GM23338 (cell line): ENCODE measurements around the gene CREB3L2. TPM values are rescaled to one million over a fixed set of nuclear protein-coding genes. Genes with fewer than 3 reads are reported as not detected.

Experiments
- ATAC-seq: fragments of 200-7000 bp; cut with Tn5 transposase; 3 replicates; pipeline ENCODE4 v1.9.1; 2020
- DNase-seq: peaks from one replicate; pipeline ENCODE4 v3.0.0-alpha.2; 2015; ENCODE audit warnings: low spot score
- H2AFZ ChIP-seq: fragments of 200-600 bp; sonication (generic); 2 replicates; pipeline ENCODE4 v1.8.0; 2016; ENCODE audit warnings: antibody characterized with exemption, mild to moderate bottlenecking, moderate library complexity
- H3F3A ChIP-seq: fragments of 200-600 bp; sonication (generic); replicated peaks from 2 replicates; pipeline ENCODE4 v1.8.0; 2017; ENCODE audit warnings: antibody characterized with exemption, mixed run types, low read depth
- H3K27ac ChIP-seq: fragments of 200-600 bp; sonication (generic); 2 replicates; pipeline ENCODE4 v1.6.1; 2016; ENCODE audit warnings: low read depth
- H3K27me3 ChIP-seq: fragments of 200-600 bp; sonication (generic); 2 replicates; pipeline ENCODE4 v1.8.0; 2016; ENCODE audit warnings: mild to moderate bottlenecking, mixed run types, moderate library complexity; ENCODE audit not compliant: insufficient read depth
- H3K36me3 ChIP-seq: fragments of 200-600 bp; sonication (generic); 2 replicates; pipeline ENCODE4 v1.8.0; 2016; ENCODE audit warnings: mild to moderate bottlenecking; ENCODE audit not compliant: insufficient read depth
- H3K4me1 ChIP-seq: fragments of 200-600 bp; sonication (generic); 2 replicates; pipeline ENCODE4 v1.8.0; 2016; ENCODE audit warnings: mild to moderate bottlenecking, moderate library complexity; ENCODE audit not compliant: insufficient read depth
- H3K4me2 ChIP-seq: fragments of 200-600 bp; sonication (generic); 2 replicates; pipeline ENCODE4 v1.7.1; 2017; ENCODE audit warnings: mixed run types
- H3K4me3 ChIP-seq: fragments of 200-600 bp; sonication (generic); 2 replicates; pipeline ENCODE4 v1.6.1; 2016; ENCODE audit warnings: mixed run types
- H3K79me2 ChIP-seq: fragments of 200-600 bp; sonication (generic); replicated peaks from 2 replicates; pipeline ENCODE4 v1.8.0; 2017; ENCODE audit warnings: mild to moderate bottlenecking; ENCODE audit not compliant: insufficient read depth
- H3K9me2 ChIP-seq: fragments of 200-600 bp; sonication (generic); 2 replicates; pipeline ENCODE4 v1.8.0; 2017; ENCODE audit not compliant: insufficient read depth
- H4K20me1 ChIP-seq: fragments of 200-600 bp; sonication (generic); replicated peaks from 2 replicates; pipeline ENCODE4 v1.8.0; 2017; ENCODE audit warnings: mild to moderate bottlenecking; ENCODE audit not compliant: insufficient read depth
- H3K27ac Mint-ChIP-seq: 2 replicates; pipeline ENCODE4 v1.8.0; 2020; ENCODE audit warnings: inconsistent platforms, mild to moderate bottlenecking, moderate library complexity, mixed read lengths
- H3K27me3 Mint-ChIP-seq: 3 replicates; pipeline ENCODE4 v1.8.0; 2022; ENCODE audit warnings: low read depth, mild to moderate bottlenecking, moderate library complexity, mixed read lengths, inconsistent platforms; ENCODE audit not compliant: insufficient read depth, poor library complexity
- H3K36me3 Mint-ChIP-seq: 3 replicates; pipeline ENCODE4 v1.8.0; 2021; ENCODE audit warnings: low read depth, mild to moderate bottlenecking, inconsistent platforms, moderate library complexity, mixed read lengths
- H3K4me1 Mint-ChIP-seq: 3 replicates; pipeline ENCODE4 v1.8.0; 2020; ENCODE audit warnings: mild to moderate bottlenecking, inconsistent platforms, mixed read lengths
- H3K4me3 Mint-ChIP-seq: 3 replicates; pipeline ENCODE4 v1.8.0; 2021; ENCODE audit warnings: moderate library complexity, mild to moderate bottlenecking, inconsistent platforms, mixed read lengths
- H3K9me3 Mint-ChIP-seq: 3 replicates; pipeline ENCODE4 v1.8.0; 2020; ENCODE audit warnings: moderate library complexity, mild to moderate bottlenecking, inconsistent platforms, mixed read lengths
- CREB1 ChIP-seq: fragments of 250-450 bp; sonication (Bioruptor Pico); IDR thresholded peaks from 2 replicates; pipeline ENCODE4 v1.5.0; 2020; ENCODE audit warnings: low read depth, mild to moderate bottlenecking, moderate library complexity
- CTCF ChIP-seq, 2 experiments: fragments of 200-600 bp in 1 of 2; sonication (generic) in 1 of 2; conservative IDR thresholded peaks; 2 replicates each; pipeline versions ENCODE4 v1.5.1 to v1.6.1; 2016 to 2017; ENCODE audit warnings: antibody characterized with exemption in 2 of 2, low read depth in 2 of 2, mild to moderate bottlenecking in 2 of 2, moderate library complexity in 1 of 2
- ETS1 ChIP-seq: IDR thresholded peaks from 2 replicates; pipeline ENCODE4 v1.6.1; 2016; ENCODE audit warnings: antibody characterized with exemption
- EZH2 ChIP-seq: fragments of 200-600 bp; sonication (generic); IDR thresholded peaks from one replicate; pipeline ENCODE4 v1.8.0; 2017; ENCODE audit warnings: antibody characterized with exemption, mild to moderate bottlenecking, low read depth; ENCODE audit not compliant: unreplicated experiment
- EZH2phosphoT487 ChIP-seq: fragments of 200-600 bp; sonication (generic); IDR thresholded peaks from one replicate; pipeline ENCODE4 v1.8.1; 2018; ENCODE audit warnings: antibody characterized with exemption; ENCODE audit not compliant: unreplicated experiment
- JUNB ChIP-seq: IDR thresholded peaks from one replicate; pipeline ENCODE4 v1.6.1; 2016; ENCODE audit warnings: antibody characterized with exemption; ENCODE audit not compliant: unreplicated experiment
- NANOG ChIP-seq: IDR thresholded peaks from 2 replicates; pipeline ENCODE4 v1.6.1; 2016; ENCODE audit warnings: antibody characterized with exemption, borderline replicate concordance
- POLR2AphosphoS5 ChIP-seq: IDR thresholded peaks from 2 replicates; pipeline ENCODE4 v1.6.1; 2016; ENCODE audit warnings: antibody characterized with exemption, low read depth
- REST ChIP-seq: IDR thresholded peaks from one replicate; pipeline ENCODE4 v1.6.1; 2018; ENCODE audit warnings: antibody characterized with exemption; ENCODE audit not compliant: unreplicated experiment
- STAT1 ChIP-seq: IDR thresholded peaks from one replicate; pipeline ENCODE4 v1.6.1; 2016; ENCODE audit warnings: antibody characterized with exemption; ENCODE audit not compliant: unreplicated experiment
- ZNF114 ChIP-seq: fragments of 250-450 bp; sonication (Bioruptor Pico); IDR thresholded peaks from 2 replicates; pipeline ENCODE4 v1.5.0; 2020; ENCODE audit warnings: mild to moderate bottlenecking, moderate library complexity
- ZNF331 ChIP-seq: fragments of 250-450 bp; sonication (Bioruptor Pico); IDR thresholded peaks from 2 replicates; pipeline ENCODE4 v1.5.0; 2020; ENCODE audit warnings: low read depth, mild to moderate bottlenecking, moderate library complexity
- ZNF462 ChIP-seq: fragments of 250-450 bp; sonication (Bioruptor Pico); IDR thresholded peaks from 2 replicates; pipeline ENCODE4 v1.5.0; 2020; ENCODE audit warnings: mild to moderate bottlenecking, moderate library complexity
- polyA plus RNA-seq: library from polyadenylated mRNA; unstranded; fragments of >200 nt; fragmentation: Nextera tagmentation; extraction: Ambion mirVana; gene quantifications from 2 replicates; pipeline ENCODE4 v1.2.1, GENCODE V29; 2016
- total RNA-seq: library from RNA; depleted of rRNA; stranded (reverse); fragments of >200 nt; shearing (Covaris generic); gene quantifications from 2 replicates; pipeline ENCODE4 v1.2.3, GENCODE V29; 2014

Gene CREB3L2
- total and polyA plus RNA-seq, 2 experiments from 2014 or later: 14.5 to 27.1 TPM

- Histone ChIP-seq H3K9me2 (no peaks in the 10 kb centered on the region; the same call in 1 of the 2 replicates), H3K27ac (no peak overlapping the region), H3F3A (no peaks in the 10 kb centered on the region), H4K20me1 (no peaks in the 10 kb centered on the region), H2AFZ (no peak overlapping the region), H3K36me3 (no peaks in the 10 kb centered on the region), H3K4me2 (no peak overlapping the region), H3K27me3 (no peaks in the 10 kb centered on the region), H3K4me3 (no peak overlapping the region), H3K79me2 (no peaks in the 10 kb centered on the region), H3K4me1 (peaks cover 6% of the 10 kb centered on the region; the same call in 1 of the 2 replicates)
- no peak for ATAC-seq
- Mint-ChIP-seq H3K27ac (no peak overlapping the region), H3K4me1 (peaks cover 10% of the 10 kb centered on the region), H3K4me3 (no peak overlapping the region), H3K36me3 (peaks cover 5% of the 10 kb centered on the region; the same call in 2 of the 3 replicates), H3K9me3 (no peaks in the 10 kb centered on the region), H3K27me3 (no peaks in the 10 kb centered on the region)
- TF ChIP-seq ZNF331 (no peak), STAT1 (no peak), JUNB (no peak), EZH2phosphoT487 (no peak), EZH2 (no peak), ZNF462 (CRISPR knock-in tag) (no peak), ETS1 (no peak), ZNF114 (CRISPR knock-in tag) (no peak), CTCF (conservative IDR thresholded peaks at IDR 0.05; ENCODE audit: low read depth in 2 of 2) (no peak), NANOG (no peak), POLR2AphosphoS5 (no peak), REST (no peak), CREB1 (CRISPR knock-in tag) (no peak)
- no peak for DNase-seq
Observed at GRCh38 chr7:137860542-137860941, 141.3 kb downstream of the CREB3L2 start.
